DOHH2 (cell line): ENCODE measurements around the gene NAPG.

ENCODE experiments used
- EZH2phosphoT487 ChIP-seq: fragments of 200-600 bp; sonication (generic); IDR thresholded peaks from 2 replicates; pipeline ENCODE4 v1.6.1; 2017; ENCODE audit warnings: borderline replicate concordance, mild to moderate bottlenecking, antibody characterized with exemption, low read length, moderate library complexity, mixed read lengths
- TF ChIP-seq, protein P1 (sequence below): fragments of 200-600 bp; sonication (generic); IDR thresholded peaks from one replicate; pipeline ENCODE4 v1.5.1; 2014; ENCODE audit warnings: antibody characterized with exemption, mild to moderate bottlenecking, low read depth, low read length; ENCODE audit not compliant: poor library complexity, severe bottlenecking

DNA sequence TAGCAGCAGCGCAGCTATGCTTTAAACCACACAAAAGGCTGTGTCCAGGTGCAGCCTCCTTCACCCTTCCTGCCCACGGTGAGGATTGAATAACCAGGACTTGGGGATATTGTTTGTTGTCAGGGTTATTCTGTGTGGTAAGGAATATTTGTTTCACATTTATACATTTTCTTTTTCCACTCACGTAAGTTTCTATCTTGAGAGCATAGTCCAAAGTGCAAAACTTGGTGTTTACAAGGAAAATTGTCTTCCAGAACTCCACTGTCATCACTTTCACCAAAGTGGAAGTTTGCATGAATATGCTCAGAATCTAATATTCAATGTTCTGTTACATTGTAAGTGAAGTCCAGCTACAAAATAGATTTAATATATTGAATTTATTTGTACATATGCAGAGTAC, 26.4 kb downstream of the NAPG start:
- TF ChIP-seq, protein P1, sequence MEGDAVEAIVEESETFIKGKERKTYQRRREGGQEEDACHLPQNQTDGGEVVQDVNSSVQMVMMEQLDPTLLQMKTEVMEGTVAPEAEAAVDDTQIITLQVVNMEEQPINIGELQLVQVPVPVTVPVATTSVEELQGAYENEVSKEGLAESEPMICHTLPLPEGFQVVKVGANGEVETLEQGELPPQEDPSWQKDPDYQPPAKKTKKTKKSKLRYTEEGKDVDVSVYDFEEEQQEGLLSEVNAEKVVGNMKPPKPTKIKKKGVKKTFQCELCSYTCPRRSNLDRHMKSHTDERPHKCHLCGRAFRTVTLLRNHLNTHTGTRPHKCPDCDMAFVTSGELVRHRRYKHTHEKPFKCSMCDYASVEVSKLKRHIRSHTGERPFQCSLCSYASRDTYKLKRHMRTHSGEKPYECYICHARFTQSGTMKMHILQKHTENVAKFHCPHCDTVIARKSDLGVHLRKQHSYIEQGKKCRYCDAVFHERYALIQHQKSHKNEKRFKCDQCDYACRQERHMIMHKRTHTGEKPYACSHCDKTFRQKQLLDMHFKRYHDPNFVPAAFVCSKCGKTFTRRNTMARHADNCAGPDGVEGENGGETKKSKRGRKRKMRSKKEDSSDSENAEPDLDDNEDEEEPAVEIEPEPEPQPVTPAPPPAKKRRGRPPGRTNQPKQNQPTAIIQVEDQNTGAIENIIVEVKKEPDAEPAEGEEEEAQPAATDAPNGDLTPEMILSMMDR: no peak
- TF ChIP-seq EZH2phosphoT487: no peak
